ENCODE measurements around the gene DPM3. TPM values are rescaled to one million over a fixed set of nuclear protein-coding genes. Genes with fewer than 3 reads are reported as not detected.
A peak's percentile ranks its signal among the peaks of the same experiment; 100 is the strongest.

Gene DPM3
- total and polyA plus RNA-seq, 9 of the 15 experiments (the other 6 are each of a cell fraction or from before 2014, with no cell fraction given): 3.7 to 120 (median 36.4) TPM

DNA sequence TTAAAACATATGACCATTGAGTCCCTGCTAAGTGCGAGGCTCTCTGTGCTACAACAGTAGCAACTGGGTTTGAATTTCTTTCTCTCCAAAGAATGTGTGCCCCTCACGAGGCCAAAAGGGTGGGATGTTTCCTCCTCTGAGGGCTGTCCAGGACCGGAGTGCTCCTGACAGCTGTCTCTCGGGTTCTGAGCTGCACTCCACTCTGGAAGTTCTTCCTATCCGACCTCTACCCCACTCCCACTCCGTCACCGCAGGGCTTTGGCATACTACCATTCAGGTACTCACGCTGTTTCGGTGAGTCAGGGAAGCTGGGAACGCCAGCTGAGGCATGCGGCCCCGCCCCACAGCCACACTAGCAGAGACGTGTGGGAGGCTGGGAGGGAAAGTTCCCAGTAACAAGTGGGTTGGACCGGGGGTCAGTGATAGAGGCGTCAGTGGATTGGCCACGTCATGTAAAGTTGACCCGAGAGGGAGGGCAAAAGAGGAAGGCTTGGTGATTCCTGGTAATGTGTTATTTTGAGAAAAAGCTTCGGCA, 5.4 kb downstream of the DPM3 start (continued):
- TF ChIP-seq, protein P1, sequence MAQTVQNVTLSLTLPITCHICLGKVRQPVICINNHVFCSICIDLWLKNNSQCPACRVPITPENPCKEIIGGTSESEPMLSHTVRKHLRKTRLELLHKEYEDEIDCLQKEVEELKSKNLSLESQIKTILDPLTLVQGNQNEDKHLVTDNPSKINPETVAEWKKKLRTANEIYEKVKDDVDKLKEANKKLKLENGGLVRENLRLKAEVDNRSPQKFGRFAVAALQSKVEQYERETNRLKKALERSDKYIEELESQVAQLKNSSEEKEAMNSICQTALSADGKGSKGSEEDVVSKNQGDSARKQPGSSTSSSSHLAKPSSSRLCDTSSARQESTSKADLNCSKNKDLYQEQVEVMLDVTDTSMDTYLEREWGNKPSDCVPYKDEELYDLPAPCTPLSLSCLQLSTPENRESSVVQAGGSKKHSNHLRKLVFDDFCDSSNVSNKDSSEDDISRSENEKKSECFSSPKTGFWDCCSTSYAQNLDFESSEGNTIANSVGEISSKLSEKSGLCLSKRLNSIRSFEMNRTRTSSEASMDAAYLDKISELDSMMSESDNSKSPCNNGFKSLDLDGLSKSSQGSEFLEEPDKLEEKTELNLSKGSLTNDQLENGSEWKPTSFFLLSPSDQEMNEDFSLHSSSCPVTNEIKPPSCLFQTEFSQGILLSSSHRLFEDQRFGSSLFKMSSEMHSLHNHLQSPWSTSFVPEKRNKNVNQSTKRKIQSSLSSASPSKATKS (CRISPR knock-in tag; IDR thresholded peaks at IDR 0.05): no peak
- TF ChIP-seq PTBP1 (IDR thresholded peaks at IDR 0.05; ENCODE audit: low read depth, low read length): no peak
- no peak for TF ChIP-seq RBFOX2 (IDR thresholded peaks at IDR 0.05; ENCODE audit: low read depth, low read length)
- no peak for TF ChIP-seq ZSCAN32 (CRISPR knock-in tag; IDR thresholded peaks at IDR 0.05)
- TF ChIP-seq EP300 (IDR thresholded peaks at IDR 0.05; ENCODE audit: low read length): peak; percentile 48
- peak; percentile 76 for TF ChIP-seq EGR1 (conservative IDR thresholded peaks at IDR 0.05)
- TF ChIP-seq SNRNP70 (optimal IDR thresholded peaks at IDR 0.05; ENCODE audit: low read depth, low read length): no peak
- no peak for TF ChIP-seq ILK (tag; IDR thresholded peaks at IDR 0.05; ENCODE audit: borderline replicate concordance, low read depth)
- TF ChIP-seq MTF1 (CRISPR knock-in tag; IDR thresholded peaks at IDR 0.05; ENCODE audit: borderline replicate concordance): no peak
- TF ChIP-seq ZNF263 (CRISPR knock-in tag; IDR thresholded peaks at IDR 0.05; ENCODE audit: borderline replicate concordance): no peak
- TF ChIP-seq PHB2 (IDR thresholded peaks at IDR 0.05; ENCODE audit: low read depth): no peak
- no peak for TF ChIP-seq BRCA1 (IDR thresholded peaks at IDR 0.05)
- no peak for TF ChIP-seq BRCA1 (CRISPR knock-in tag; IDR thresholded peaks at IDR 0.05)
- TF ChIP-seq, protein P2, sequence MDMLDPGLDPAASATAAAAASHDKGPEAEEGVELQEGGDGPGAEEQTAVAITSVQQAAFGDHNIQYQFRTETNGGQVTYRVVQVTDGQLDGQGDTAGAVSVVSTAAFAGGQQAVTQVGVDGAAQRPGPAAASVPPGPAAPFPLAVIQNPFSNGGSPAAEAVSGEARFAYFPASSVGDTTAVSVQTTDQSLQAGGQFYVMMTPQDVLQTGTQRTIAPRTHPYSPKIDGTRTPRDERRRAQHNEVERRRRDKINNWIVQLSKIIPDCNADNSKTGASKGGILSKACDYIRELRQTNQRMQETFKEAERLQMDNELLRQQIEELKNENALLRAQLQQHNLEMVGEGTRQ (CRISPR knock-in tag; IDR thresholded peaks at IDR 0.05): no peak
- peak in 1 of 2 experiments; percentile 53; a peak in 1 of 4 replicates for TF ChIP-seq TEAD1 (CRISPR knock-in tag; IDR thresholded peaks at IDR 0.05)
- no peak for TF ChIP-seq SRSF3 (IDR thresholded peaks at IDR 0.05; ENCODE audit: insufficient read depth, low read length)
- peak; percentile 13 for TF ChIP-seq ZFP36 (IDR thresholded peaks at IDR 0.05; ENCODE audit: low read depth, low read length, partially characterized antibody)
- TF ChIP-seq, protein P3, sequence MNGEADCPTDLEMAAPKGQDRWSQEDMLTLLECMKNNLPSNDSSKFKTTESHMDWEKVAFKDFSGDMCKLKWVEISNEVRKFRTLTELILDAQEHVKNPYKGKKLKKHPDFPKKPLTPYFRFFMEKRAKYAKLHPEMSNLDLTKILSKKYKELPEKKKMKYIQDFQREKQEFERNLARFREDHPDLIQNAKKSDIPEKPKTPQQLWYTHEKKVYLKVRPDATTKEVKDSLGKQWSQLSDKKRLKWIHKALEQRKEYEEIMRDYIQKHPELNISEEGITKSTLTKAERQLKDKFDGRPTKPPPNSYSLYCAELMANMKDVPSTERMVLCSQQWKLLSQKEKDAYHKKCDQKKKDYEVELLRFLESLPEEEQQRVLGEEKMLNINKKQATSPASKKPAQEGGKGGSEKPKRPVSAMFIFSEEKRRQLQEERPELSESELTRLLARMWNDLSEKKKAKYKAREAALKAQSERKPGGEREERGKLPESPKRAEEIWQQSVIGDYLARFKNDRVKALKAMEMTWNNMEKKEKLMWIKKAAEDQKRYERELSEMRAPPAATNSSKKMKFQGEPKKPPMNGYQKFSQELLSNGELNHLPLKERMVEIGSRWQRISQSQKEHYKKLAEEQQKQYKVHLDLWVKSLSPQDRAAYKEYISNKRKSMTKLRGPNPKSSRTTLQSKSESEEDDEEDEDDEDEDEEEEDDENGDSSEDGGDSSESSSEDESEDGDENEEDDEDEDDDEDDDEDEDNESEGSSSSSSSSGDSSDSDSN (IDR thresholded peaks at IDR 0.05; ENCODE audit: borderline replicate concordance in 1 of 2, low read depth in 2 of 2, low read length in 2 of 2): no peak
- no peak for TF ChIP-seq U2AF2 (optimal IDR thresholded peaks at IDR 0.05; ENCODE audit: low read depth, low read length)
- no peak for TF ChIP-seq TEAD2 (tag; IDR thresholded peaks at IDR 0.05)
- no peak for TF ChIP-seq TCF7L2 (IDR thresholded peaks at IDR 0.05; ENCODE audit: low read depth, low read length)
- TF ChIP-seq, protein P4, sequence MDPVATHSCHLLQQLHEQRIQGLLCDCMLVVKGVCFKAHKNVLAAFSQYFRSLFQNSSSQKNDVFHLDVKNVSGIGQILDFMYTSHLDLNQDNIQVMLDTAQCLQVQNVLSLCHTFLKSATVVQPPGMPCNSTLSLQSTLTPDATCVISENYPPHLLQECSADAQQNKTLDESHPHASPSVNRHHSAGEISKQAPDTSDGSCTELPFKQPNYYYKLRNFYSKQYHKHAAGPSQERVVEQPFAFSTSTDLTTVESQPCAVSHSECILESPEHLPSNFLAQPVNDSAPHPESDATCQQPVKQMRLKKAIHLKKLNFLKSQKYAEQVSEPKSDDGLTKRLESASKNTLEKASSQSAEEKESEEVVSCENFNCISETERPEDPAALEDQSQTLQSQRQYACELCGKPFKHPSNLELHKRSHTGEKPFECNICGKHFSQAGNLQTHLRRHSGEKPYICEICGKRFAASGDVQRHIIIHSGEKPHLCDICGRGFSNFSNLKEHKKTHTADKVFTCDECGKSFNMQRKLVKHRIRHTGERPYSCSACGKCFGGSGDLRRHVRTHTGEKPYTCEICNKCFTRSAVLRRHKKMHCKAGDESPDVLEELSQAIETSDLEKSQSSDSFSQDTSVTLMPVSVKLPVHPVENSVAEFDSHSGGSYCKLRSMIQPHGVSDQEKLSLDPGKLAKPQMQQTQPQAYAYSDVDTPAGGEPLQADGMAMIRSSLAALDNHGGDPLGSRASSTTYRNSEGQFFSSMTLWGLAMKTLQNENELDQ (CRISPR knock-in tag; IDR thresholded peaks at IDR 0.05; ENCODE audit: borderline replicate concordance): no peak

Data from K562 (cell line).